ENCODE results near the gene SYNE1. TPM values are rescaled to one million over a fixed set of nuclear protein-coding genes. Genes with fewer than 3 reads are reported as not detected.

Gene SYNE1
- total and polyA plus RNA-seq, 2 of the 8 experiments (the other 6 are each of a cell fraction or from before 2014, with no cell fraction given), result 2.8 to 5.5 TPM

DNA sequence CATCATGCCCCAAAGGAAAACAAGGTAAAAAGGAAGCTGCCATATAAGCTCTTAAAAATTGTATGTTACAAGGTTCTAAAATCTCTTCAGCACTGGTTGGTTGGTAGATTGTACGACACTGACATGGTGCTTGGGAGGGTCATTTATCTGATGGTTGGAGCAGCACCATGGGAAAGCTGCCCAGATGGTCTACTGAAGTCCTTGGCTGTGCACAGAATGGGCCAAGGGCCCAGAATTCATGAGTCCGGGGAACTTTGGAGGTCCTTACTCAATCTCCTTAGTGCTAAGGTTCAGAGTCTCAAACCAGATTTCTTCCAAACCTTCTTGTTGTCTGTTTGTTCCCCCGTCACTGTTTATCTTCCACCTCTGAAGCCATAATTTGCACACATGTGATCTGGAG is 515.3 kb downstream of the SYNE1 start:
- Histone ChIP-seq H3K4me3 (ENCODE audit: extremely low read depth in 1 of 4, insufficient read depth in 2 of 4, low read depth in 3 of 4, low read length in 4 of 4) (no peak overlapping the region), H4K8ac (ENCODE audit: extremely low read depth, insufficient read depth, low read length) (no peak overlapping the region), H2BK120ac (replicated peaks; ENCODE audit: low read depth, low read length) (no peak overlapping the region), H4K91ac (replicated peaks; ENCODE audit: insufficient read length, low read length) (no peak overlapping the region), H3K18ac (ENCODE audit: extremely low read depth, low read length) (no peak overlapping the region), H3K36me3 (ENCODE audit: control insufficient read depth in 2 of 4, insufficient read depth in 4 of 4, low read length in 3 of 4) (no peaks in the 10 kb centered on the region), H3K23ac (ENCODE audit: insufficient read length) (no peak overlapping the region), H3K4me1 (replicated peaks in 1 of 4; ENCODE audit: control insufficient read depth in 3 of 4, insufficient read depth in 4 of 4, low read length in 3 of 4) (no peaks in the 10 kb centered on the region), H3K56ac (replicated peaks; ENCODE audit: insufficient read length, low read depth, low read length) (no peak overlapping the region), H3K9me3 (ENCODE audit: insufficient read depth in 2 of 2, low read depth in 1 of 2, low read length in 1 of 2) (no peaks in the 10 kb centered on the region), H4K5ac (ENCODE audit: insufficient read length, low read depth, low read length) (no peak overlapping the region), H2BK15ac (ENCODE audit: low read length) (no peak overlapping the region), H3K4ac (replicated peaks; ENCODE audit: insufficient read length, low read depth, low read length) (no peak overlapping the region), H3K79me1 (ENCODE audit: low read depth, low read length) (no peaks in the 10 kb centered on the region), H2AK5ac (ENCODE audit: low read depth, low read length) (no peak overlapping the region), H3K27me3 (replicated peaks in 1 of 4; ENCODE audit: control insufficient read depth in 3 of 4, extremely low read depth in 1 of 4, insufficient read depth in 3 of 4, low read length in 3 of 4) (no peaks in the 10 kb centered on the region), H3K14ac (ENCODE audit: insufficient read length) (no peak overlapping the region), H2AFZ (ENCODE audit: low read length) (no peak overlapping the region), H2BK5ac (ENCODE audit: low read depth, low read length) (no peak overlapping the region), H3K4me2 (ENCODE audit: insufficient read depth in 1 of 2, low read depth in 2 of 2, low read length in 2 of 2) (no peak overlapping the region), H3K9ac (replicated peaks in 1 of 4; ENCODE audit: extremely low read depth in 1 of 4, low read depth in 3 of 4, low read length in 3 of 4) (no peak overlapping the region), H4K20me1 (replicated peaks in 1 of 2; ENCODE audit: control insufficient read depth in 1 of 2, insufficient read depth in 2 of 2, low read length in 2 of 2) (no peaks in the 10 kb centered on the region), H3K23me2 (ENCODE audit: low read depth, low read length) (no peaks in the 10 kb centered on the region), H2BK12ac (ENCODE audit: low read depth, low read length) (no peak overlapping the region), H3K27ac (ENCODE audit: low read depth, low read length) (no peak overlapping the region), H2BK20ac (ENCODE audit: low read length) (no peak overlapping the region), H3K79me2 (ENCODE audit: control insufficient read depth in 1 of 2, insufficient read depth in 2 of 2, low read length in 2 of 2) (no peaks in the 10 kb centered on the region)
- TF ChIP-seq SP1 (IDR thresholded peaks at IDR 0.05; ENCODE audit: low read depth, low read length) (no peak), EGR1 (IDR thresholded peaks at IDR 0.05; ENCODE audit: borderline replicate concordance, low read depth, low read length) (no peak), TAF7 (optimal IDR thresholded peaks at IDR 0.05; ENCODE audit: borderline replicate concordance, low read depth, low read length) (no peak), ASH2L (IDR thresholded peaks at IDR 0.05; ENCODE audit: low read length) (no peak), NANOG (IDR thresholded peaks at IDR 0.05; ENCODE audit: insufficient read depth, low read depth, low read length, poor library complexity, severe bottlenecking) (no peak)
- TF ChIP-seq, protein P1, sequence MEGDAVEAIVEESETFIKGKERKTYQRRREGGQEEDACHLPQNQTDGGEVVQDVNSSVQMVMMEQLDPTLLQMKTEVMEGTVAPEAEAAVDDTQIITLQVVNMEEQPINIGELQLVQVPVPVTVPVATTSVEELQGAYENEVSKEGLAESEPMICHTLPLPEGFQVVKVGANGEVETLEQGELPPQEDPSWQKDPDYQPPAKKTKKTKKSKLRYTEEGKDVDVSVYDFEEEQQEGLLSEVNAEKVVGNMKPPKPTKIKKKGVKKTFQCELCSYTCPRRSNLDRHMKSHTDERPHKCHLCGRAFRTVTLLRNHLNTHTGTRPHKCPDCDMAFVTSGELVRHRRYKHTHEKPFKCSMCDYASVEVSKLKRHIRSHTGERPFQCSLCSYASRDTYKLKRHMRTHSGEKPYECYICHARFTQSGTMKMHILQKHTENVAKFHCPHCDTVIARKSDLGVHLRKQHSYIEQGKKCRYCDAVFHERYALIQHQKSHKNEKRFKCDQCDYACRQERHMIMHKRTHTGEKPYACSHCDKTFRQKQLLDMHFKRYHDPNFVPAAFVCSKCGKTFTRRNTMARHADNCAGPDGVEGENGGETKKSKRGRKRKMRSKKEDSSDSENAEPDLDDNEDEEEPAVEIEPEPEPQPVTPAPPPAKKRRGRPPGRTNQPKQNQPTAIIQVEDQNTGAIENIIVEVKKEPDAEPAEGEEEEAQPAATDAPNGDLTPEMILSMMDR (IDR thresholded peaks at IDR 0.05; ENCODE audit: control extremely low read depth in 1 of 3, insufficient read depth in 1 of 3, low read depth in 1 of 3, low read length in 3 of 3), result no peak
- ChIA-PET CTCF (ENCODE audit: partially characterized antibody) (interaction anchor here (1.1 to 4.5 kb wide), 6 partner anchors 11 to 359 kb away, joined by 3 to 29 read pairs (median 4); no protein-coding TSS in a partner anchor), POLR2A (ENCODE audit: partially characterized antibody) (no interaction called here)
- DNase-seq (ENCODE audit: low read depth in 1 of 2, low spot score in 2 of 2) (no peak), FAIRE-seq (no peak)
- 76% methylated on average over 3 of the region's 3 CpGs; no CpG with 5 or more reads in 1 of the 2 experiments for WGBS, 2 experiments (ENCODE audit: extremely low coverage in 1 of 2, insufficient coverage in 1 of 2, insufficient read length in 1 of 2, insufficient replicate concordance in 2 of 2, low coverage in 1 of 2, low lambda C conversion rate in 2 of 2, missing lambda C conversion rate in 1 of 2)

All from H1 (cell line).